Right forelimb (tissue), 1 donor: ENCODE measurements around the gene KIR2DL1.
"Not testable (repeated sequence)": the region's sequence is repeated elsewhere in the genome, so short reads cannot be mapped to it uniquely, and the experiment has no call there.

Experiments used
- DNase-seq: peaks from one replicate; pipeline ENCODE4 v3.0.0-alpha.2; 2018

KIR2DL1 gene

DNA sequence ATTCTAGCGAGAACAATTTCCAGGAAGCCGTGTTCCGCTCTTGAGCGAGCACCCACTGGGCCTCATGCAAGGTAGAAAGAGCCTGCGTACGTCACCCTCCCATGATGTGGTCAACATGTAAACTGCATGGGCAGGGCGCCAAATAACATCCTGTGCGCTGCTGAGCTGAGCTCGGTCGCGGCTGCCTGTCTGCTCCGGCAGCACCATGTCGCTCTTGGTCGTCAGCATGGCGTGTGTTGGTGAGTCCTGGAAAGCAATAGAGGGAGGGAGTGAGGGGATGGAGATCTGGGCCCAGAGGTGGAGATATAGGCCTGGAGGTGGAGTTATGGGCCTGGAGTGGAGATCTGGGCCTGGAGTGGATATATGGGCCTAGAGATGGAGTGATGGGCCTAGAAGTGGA is at the start of gene KIR2DL1:
Gene KIR2DL1 (plus strand): TSS at position 148 of the 400 bp plus-strand sequence. CDS start 58 bp downstream, at position 206.
- DNase-seq, result not testable (repeated sequence)

DNA sequence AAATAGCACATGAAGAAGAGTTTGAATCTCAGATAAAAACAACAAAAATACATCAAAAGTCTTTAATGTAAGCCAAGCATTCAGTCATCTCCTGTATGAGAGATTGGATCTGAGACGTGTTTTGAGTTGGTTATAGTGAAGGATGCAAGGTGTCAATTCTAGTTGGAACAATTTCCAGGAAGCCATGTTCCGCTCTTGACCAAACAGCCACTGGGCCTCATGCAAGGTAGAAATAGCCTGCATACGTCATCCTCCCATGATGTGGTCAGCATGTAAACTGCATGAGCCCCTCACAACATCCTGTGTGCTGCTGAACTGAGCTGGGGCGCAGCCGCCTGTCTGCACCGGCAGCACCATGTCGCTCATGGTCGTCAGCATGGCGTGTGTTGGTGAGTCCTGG is 45.5 kb upstream of the KIR2DL1 start, which contains the start of gene KIR3DL3:
Gene KIR3DL3 (plus strand): TSS at position 301 of the 400 bp plus-strand sequence. CDS start 55 bp downstream, at position 356.
- DNase-seq, result no peak

DNA sequence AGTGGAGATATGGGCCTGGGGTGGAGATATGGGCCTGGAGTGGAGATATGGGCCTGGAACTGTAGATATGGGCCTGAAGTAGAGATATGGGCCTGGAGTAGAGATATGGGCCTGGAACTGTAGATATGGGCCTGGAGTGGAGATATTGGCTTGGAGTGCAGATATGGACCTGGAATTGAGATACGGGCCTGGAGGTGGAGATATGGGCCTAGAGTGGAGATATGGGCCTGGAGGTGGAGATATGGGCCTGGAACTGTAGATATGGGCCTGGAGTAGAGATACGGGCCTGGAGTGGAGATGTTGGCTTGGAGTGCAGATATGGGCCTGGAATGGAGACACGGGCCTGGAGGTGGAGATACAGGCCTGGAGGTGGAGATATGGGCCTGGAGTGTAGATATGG is 44.9 kb upstream of the KIR2DL1 start:
- DNase-seq, result no peak

DNA sequence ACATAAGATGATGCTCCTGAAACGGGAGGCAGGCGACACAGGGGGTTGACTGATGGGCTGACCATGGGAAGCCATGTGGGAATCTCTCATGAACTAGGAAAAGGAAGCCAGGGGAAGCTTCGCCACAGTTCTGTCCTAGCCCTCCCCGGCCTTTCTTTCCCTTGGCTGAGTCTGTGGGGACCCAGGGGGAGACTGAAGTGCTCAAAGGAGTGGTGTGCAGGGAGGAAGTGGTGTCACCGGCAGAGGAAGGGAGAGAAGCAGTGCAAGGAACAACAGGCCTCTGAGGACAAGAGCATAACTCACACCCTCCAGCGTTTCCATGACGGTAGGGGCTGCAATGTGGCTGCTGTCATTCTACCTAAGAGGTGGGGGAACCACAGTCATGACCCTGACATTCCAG is 44.3 kb upstream of the KIR2DL1 start:
- no peak for DNase-seq

DNA sequence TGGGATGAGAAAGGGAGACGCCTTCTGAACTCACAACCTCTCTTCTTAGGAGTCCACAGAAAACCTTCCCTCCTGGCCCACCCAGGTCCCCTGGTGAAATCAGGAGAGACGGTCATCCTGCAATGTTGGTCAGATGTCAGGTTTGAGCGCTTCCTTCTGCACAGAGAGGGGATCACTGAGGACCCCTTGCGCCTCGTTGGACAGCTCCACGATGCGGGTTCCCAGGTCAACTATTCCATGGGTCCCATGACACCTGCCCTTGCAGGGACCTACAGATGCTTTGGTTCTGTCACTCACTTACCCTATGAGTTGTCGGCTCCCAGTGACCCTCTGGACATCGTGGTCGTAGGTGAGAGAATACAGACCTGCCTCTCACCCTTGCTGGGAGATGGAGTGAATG is 42.0 kb upstream of the KIR2DL1 start:
- DNase-seq, result no peak

DNA sequence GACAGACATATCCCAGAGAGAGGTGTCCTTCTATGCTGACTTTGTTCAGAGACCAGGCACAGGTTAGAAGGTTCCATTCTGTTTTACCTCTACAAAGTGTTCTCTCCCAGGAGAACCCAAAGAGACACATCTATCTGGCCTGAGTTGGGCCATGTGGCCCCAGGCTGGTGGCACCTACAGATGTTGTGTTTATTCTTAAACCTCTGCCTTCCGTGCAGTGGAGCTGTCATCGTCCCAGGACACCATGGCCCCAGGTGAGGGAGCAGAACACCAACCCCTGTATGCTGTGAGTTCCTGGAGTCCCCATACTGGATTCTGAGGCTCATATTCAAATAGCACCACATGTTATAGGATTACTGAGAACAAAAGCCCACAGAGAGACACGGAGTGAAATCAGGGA is 41.4 kb upstream of the KIR2DL1 start:
- DNase-seq, result no peak

DNA sequence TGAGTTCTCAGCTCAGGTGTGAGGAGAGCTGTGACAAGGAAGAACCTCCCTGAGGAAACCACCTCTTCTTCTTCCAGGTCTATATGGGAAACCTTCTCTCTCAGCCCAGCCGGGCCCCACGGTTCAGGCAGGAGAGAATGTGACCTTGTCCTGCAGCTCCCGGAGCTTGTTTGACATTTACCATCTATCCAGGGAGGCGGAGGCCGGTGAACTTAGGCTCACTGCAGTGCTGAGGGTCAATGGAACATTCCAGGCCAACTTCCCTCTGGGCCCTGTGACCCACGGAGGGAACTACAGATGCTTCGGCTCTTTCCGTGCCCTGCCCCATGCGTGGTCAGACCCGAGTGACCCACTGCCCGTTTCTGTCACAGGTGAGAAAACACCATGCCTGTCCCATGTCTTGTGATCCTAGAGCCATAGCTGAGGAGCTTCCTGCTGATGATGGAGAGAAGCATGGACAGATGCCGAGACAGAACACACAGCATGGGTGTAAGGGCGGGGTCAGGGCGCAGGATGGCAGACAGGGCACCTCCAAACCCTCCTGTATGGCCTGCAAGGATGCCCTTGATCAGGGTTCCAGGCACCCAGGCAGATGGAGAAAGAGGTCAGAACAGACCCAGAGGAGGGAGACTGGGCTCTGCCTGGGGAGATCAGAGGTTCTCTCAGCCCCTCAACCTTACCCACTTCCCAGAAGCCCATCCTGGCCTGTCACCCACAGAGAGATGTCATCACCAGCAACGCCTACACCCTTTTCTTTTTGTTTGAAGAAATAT is 40.0 kb upstream of the KIR2DL1 start:
- DNase-seq, result no peak

DNA sequence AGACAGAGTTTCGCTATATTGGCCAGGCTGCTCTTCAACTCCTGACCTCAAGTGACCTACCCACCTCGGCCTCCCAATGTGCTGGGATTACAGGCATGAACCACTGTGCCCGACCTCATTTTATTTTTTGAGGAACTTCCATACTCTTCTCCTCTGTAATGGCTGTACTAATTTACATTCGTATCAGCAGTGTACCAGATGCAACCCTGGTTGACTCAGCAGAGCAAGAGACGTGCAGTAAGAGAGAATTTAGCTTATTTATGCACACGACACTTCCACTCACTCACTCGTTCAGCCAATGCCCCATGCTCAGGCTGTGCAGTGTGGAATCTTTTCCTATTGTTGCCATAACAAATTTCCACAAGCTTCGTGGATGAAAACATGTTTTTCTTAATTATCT is 38.4 kb upstream of the KIR2DL1 start:
- no peak for DNase-seq

DNA sequence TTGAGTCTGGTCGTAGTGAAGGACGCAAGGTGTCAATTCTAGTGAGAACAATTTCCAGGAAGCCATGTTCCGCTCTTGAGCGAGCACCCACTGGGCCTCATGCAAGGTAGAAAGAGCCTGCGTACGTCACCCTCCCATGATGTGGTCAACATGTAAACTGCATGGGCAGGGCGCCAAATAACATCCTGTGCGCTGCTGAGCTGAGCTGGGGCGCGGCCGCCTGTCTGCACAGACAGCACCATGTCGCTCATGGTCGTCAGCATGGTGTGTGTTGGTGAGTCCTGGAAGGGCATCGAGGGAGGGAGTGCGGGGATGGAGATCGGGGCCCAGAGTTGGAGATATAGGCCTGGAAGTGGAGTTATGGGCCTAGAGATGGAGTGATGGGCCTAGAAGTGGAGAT is 31.3 kb upstream of the KIR2DL1 start, which contains the start of gene KIR2DL3:
Gene KIR2DL3 (plus strand): TSS at position 208 of the 400 bp plus-strand sequence. CDS start 33 bp downstream, at position 241.
- DNase-seq, result not testable (repeated sequence)

DNA sequence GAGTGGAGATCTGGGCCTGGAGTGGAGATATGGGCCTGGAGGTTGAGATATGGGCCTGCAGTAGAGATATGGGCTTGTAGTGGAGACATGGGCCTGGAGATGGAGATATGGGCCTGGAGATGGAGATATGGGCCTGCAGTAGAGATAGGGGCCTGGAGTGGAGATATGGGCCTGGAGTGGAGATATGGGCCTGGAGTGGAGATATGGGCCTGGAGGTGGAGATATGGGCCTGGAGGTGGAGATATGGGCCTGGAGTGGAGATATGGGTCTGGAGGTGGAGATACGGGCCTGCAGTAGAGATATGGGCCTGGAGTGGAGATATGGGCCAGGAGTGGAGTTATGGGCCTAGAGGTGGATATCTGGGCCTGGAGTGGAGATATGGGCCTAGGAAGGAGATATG is 30.9 kb upstream of the KIR2DL1 start:
- DNase-seq, result no peak

DNA sequence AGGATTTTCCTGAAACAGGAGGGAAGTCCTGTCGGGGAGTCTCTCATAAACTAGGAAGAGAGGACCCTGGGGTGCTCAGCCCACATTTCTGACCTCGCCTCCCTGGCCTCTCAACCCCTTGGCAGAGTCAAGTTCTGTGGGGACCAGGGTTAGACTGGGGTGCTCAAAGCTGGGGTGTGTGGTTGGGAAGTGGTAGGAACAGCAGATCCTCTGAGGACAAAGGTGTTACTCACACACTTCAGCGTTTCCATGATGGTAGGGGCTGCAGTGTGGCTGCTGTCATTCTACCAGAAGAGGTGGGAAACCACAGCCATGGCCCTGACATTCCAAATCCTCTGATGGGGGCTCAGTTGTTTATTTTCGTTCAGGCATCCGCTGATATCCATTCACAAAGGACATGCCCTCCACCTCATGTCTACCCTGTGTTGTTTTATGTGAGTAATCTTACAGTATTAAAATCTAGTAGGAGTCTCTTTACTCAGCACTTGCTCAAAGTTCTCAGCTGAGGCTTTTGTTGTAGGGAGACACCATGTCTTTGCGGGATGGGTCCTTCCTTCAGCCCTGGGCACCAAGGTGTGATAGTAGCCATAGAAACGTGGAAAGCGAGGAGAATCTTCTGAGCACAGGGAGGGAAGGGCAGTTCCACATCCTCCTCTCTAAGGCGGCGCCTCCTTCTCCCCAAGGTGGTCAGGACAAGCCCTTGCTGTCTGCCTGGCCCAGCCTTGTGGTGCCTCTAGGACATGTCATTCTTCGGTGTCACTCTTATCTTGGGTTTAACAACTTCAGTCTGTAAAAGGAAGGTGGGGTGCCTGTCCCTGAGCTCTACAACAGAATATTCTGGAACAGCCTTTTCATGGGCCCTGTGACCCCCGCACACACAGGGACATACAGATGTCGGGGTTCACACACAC is 29.8 kb upstream of the KIR2DL1 start:
- DNase-seq, result no peak

DNA sequence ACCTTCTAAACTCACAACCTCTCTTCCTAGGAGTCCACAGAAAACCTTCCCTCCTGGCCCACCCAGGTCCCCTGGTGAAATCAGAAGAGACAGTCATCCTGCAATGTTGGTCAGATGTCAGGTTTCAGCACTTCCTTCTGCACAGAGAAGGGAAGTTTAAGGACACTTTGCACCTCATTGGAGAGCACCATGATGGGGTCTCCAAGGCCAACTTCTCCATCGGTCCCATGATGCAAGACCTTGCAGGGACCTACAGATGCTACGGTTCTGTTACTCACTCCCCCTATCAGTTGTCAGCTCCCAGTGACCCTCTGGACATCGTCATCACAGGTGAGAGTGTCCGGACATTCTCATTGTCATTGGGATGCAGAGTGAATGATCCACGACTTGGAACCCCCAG is 27.6 kb upstream of the KIR2DL1 start:
- not testable (repeated sequence) for DNase-seq

DNA sequence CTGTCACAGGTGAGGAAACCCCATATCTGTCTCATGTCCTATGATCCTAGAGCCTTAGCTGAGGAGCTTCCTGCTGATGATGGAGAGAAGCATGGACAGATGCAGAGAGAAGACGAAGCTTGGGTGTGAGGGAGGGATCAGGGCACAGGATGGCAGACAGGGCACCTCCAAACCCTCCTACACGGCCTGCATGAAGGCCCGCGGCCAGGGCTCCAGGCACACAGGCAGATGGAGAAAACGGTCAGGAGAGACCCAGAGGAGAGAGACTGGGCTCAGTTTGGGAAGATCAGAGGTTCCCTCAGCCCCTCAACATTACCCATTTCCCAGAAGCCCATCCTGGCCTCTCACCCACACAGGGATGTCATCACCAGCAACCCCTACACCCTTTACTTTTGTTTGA is 25.5 kb upstream of the KIR2DL1 start:
- DNase-seq, result not testable (repeated sequence)

DNA sequence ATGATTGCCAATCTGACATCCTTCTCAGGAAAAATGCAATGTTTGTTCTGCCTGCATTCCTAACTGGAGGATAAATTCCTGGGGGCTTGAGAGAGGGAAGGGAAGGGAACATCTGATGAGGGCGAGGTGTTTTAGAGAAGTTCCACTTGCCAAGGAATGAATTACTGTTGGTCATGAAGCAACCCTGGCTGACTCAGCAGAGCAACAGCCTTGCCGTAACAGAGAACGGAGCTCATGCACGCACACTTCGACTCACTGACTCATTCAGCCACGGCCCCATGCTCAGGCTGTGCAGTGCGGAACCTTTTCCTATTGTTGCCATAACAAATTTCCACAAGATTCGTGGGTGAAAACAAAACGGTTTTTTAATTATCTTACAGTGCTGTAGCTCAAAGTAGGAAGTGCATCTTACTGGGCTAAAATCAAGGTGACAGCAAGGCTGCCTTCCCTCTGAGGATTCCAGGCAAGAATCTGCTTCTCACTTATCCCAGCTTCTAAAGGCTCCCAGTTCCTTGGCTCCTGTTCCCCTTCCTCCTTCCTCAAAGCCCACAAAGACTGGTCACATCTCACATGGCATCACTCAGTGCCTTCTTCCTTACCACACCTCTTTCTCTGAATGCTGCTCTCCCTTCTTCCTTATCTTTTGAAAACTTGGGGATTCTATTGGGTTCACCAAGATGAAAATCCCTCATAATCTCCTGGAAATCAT is 21.8 kb upstream of the KIR2DL1 start:
- not testable (repeated sequence) for DNase-seq

DNA sequence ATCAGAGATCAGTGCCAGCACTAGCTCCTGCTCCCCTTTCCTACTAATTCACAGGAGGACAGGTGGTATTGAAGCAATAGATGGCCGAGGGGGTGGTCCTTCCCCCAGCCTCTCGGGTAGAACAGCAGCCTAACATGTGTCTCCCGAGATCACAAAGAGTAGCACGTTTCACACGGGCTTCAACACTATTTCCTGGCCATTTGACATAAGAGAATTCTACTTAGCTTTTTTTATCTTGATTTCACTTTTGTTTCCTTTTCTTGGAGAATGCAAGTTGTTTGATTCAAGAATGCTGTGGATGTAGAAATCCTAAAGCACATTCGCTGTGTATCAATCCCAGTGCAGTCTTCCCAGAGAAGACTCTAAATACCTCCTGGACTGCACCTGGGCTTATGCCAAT is 19.3 kb upstream of the KIR2DL1 start:
- DNase-seq, result not testable (repeated sequence)

DNA sequence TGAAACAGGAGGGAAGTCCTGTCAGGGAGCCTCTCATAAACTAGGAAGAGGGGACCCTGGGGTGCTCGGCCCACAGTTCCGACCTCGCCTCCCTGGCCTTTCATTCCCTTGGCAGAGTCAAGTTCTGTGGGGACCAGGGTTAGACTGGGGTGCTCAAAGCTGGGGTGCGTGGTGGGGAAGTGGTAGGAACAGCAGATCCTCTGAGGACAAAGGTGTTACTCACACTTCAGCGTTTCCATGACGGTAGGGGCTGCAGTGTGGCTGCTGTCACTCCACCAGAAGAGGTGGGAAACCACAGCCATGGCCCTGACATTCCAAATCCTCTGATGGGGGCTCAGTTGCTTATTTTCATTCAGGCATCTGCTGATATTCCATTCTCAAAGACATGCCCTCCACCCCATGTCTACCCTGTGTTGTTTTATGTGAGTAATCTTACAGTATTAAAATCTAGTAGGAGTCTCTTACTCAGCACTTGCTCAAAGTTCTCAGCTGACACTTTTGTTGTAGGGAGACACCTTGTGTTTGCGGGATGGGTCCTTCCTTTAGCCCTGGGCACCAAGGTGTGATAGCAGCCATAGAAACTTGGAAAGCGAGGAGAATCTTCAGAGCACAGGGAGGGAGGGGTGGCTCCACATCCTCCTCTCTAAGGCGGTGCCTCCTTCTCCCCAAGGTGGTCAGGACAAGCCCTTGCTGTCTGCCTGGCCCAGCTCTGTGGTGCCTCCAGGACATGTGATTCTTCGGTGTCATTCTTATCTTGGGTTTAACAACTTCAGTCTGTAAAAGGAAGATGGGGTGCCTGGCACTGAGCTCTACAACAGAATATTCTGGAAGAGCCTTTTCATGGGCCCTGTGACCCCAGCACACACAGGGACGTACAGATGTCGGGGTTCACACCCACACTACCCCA is 13.1 kb upstream of the KIR2DL1 start:
- not testable (repeated sequence) for DNase-seq

DNA sequence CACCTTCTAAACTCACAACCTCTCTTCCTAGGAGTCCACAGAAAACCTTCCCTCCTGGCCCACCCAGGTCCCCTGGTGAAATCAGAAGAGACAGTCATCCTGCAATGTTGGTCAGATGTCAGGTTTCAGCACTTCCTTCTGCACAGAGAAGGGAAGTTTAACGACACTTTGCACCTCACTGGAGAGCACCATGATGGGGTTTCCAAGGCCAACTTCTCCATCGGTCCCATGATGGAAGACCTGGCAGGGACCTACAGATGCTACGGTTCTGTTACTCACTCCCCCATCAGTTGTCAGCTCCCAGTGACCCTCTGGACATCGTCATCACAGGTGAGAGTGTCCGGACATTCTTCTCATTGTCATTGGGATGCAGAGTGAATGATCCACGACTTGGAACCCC is 11.0 kb upstream of the KIR2DL1 start:
- not testable (repeated sequence) for DNase-seq

DNA sequence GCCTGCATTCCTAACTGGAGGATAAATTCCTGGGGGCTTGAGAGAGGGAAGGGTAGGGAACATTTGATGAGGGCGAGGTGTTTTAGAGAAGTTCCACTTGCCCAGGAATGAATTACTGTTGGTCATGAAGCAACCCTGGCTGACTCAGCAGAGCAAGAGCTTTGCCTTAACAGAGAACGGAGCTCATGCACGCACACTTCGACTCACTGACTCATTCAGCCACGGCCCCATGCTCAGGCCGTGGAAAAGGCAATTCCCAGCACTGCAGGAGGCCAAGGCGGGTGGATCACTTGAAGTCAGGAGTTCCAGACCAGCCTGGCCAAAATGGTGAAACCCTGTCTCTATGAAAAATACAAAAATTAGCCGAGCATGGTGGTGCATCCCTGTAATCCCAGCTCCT is 5.4 kb upstream of the KIR2DL1 start:
- not testable (repeated sequence) for DNase-seq

DNA sequence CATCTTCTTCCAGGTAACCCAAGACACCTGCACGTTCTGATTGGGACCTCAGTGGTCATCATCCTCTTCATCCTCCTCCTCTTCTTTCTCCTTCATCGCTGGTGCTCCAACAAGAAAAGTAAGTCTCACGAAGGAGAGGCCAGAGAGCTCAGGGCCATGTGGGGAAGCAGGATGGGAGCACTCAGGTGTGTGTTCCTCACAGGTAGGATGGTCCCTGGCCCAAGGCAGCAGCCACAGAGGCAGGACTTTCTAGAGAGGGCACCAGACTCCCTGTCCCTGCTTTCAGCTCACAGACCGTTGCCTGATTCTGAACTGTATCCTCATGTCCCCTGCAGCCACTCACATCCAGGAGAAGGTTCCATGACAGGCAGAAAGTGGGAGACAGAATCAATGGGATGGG is 3.1 kb upstream of the KIR2DL1 start:
- DNase-seq, result not testable (repeated sequence)

DNA sequence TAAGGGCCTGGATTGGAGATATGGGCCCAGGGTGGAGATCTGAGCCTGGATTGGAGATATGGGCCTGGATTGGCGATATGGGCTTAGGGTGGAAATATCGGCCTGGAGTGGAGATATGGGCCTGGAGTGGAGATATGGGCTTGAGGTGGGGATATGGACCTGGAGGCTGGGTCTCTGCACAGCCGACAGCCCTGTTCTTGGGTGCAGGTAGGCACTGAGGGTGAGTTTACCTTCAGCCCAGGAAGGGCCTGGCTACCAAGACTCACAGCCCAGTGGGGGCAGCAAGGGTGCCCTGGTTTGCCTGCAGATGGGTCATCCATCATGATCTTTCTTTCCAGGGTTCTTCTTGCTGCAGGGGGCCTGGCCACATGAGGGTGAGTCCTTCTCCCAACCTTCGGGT is 918 bp downstream of the KIR2DL1 start:
- DNase-seq, result not testable (repeated sequence)
